ENCODE results near the gene TNIK.

DNA sequence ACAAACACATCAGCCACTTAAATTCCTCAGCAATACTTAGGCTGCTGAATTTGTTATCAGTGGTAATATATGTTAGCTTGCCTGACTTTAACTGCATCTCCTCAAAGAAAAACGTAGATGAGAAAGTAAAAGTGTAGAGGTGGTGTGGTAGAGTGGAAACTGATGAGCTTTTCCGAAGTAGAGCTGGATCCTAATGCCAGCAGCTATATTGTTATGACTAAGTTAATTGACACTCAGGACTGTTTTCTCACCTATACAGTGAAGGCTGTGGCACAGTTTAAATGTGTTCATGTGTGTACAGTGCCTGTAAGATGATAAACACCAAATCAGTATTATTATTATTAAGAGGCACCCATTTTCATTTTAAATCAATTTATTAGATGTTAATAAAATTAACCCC lies 174.9 kb downstream of the TNIK start:
- TF ChIP-seq POLR2A (IDR thresholded peaks at IDR 0.05): no peak
- TF ChIP-seq POLR2AphosphoS5 (IDR thresholded peaks at IDR 0.05): no peak
- TF ChIP-seq, protein P1, sequence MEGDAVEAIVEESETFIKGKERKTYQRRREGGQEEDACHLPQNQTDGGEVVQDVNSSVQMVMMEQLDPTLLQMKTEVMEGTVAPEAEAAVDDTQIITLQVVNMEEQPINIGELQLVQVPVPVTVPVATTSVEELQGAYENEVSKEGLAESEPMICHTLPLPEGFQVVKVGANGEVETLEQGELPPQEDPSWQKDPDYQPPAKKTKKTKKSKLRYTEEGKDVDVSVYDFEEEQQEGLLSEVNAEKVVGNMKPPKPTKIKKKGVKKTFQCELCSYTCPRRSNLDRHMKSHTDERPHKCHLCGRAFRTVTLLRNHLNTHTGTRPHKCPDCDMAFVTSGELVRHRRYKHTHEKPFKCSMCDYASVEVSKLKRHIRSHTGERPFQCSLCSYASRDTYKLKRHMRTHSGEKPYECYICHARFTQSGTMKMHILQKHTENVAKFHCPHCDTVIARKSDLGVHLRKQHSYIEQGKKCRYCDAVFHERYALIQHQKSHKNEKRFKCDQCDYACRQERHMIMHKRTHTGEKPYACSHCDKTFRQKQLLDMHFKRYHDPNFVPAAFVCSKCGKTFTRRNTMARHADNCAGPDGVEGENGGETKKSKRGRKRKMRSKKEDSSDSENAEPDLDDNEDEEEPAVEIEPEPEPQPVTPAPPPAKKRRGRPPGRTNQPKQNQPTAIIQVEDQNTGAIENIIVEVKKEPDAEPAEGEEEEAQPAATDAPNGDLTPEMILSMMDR (IDR thresholded peaks at IDR 0.05): no peak

Measured in gastroesophageal sphincter (tissue), 3 donors.